ENCODE measurements around the gene GPR153. TPM values are rescaled to one million over a fixed set of nuclear protein-coding genes. Genes with fewer than 3 reads are reported as not detected.

The GPR153 gene
- total RNA-seq, 1 donor from 2014 or later, result 6.5 TPM

GRCh38 chr1:6206520-6206855, 54.4 kb downstream of the GPR153 start:
- peaks cover 9% of the 10 kb centered on the region for H3K27me3 Mint-ChIP-seq
- H3K4me1 Mint-ChIP-seq (ENCODE audit: low read depth), result peaks cover 2% of the 10 kb centered on the region
- no peaks in the 10 kb centered on the region for H3K9me3 Mint-ChIP-seq (ENCODE audit: low read depth)
- H3K27ac Mint-ChIP-seq, result no peak overlapping the region
- peaks cover 1% of the 10 kb centered on the region for H3K36me3 Mint-ChIP-seq (ENCODE audit: insufficient read depth)
- TF ChIP-seq CTCF (IDR thresholded peaks at IDR 0.05; ENCODE audit: unreplicated experiment), result no peak
- DNase-seq (ENCODE audit: low spot score, unreplicated experiment), result no peak
- peak overlapping the region; percentile 62 for H3K4me3 Mint-ChIP-seq (ENCODE audit: low read depth)

GRCh38 chr1:6205849-6206519, 54.9 kb downstream of the GPR153 start, which contains the start of gene RNF207:
Gene RNF207, plus strand, starts transcription at chr1:6206119. Its CDS starts 417 bp downstream, at chr1:6206536.
- DNase-seq (ENCODE audit: low spot score, unreplicated experiment), result peak; percentile 63
- no peak for TF ChIP-seq CTCF (IDR thresholded peaks at IDR 0.05; ENCODE audit: unreplicated experiment)
- peaks cover 1% of the 10 kb centered on the region for H3K36me3 Mint-ChIP-seq (ENCODE audit: insufficient read depth)
- peaks cover 2% of the 10 kb centered on the region for H3K4me1 Mint-ChIP-seq (ENCODE audit: low read depth)
- H3K27me3 Mint-ChIP-seq, result peaks cover 9% of the 10 kb centered on the region
- peak within 1 kb of the TSS; percentile 29 for H3K27ac Mint-ChIP-seq
- H3K4me3 Mint-ChIP-seq (ENCODE audit: low read depth), result peak within 1 kb of the TSS; percentile 64
- no peaks in the 10 kb centered on the region for H3K9me3 Mint-ChIP-seq (ENCODE audit: low read depth)

- H3K4me3 Mint-ChIP-seq (ENCODE audit: low read depth), result no peak overlapping the region
- H3K27ac Mint-ChIP-seq, result no peak overlapping the region
- peaks cover 4% of the 10 kb centered on the region for H3K36me3 Mint-ChIP-seq (ENCODE audit: insufficient read depth)
- H3K4me1 Mint-ChIP-seq (ENCODE audit: low read depth), result peaks cover 23% of the 10 kb centered on the region
- no peak for DNase-seq (ENCODE audit: low spot score, unreplicated experiment)
- H3K27me3 Mint-ChIP-seq, result peaks cover 6% of the 10 kb centered on the region
- no peaks in the 10 kb centered on the region for H3K9me3 Mint-ChIP-seq (ENCODE audit: low read depth)
- no peak for TF ChIP-seq CTCF (IDR thresholded peaks at IDR 0.05; ENCODE audit: unreplicated experiment)
These were observed 58.6 kb downstream of the GPR153 start for GRCh38 chr1:6202256-6202655.

- H3K4me1 Mint-ChIP-seq (ENCODE audit: low read depth), result peaks cover 25% of the 10 kb centered on the region
- H3K4me3 Mint-ChIP-seq (ENCODE audit: low read depth), result peak overlapping the region; percentile 82
- TF ChIP-seq CTCF (IDR thresholded peaks at IDR 0.05; ENCODE audit: unreplicated experiment), result no peak
- H3K27ac Mint-ChIP-seq, result peak overlapping the region; percentile 98
- peaks cover 12% of the 10 kb centered on the region for H3K36me3 Mint-ChIP-seq (ENCODE audit: insufficient read depth)
- DNase-seq (ENCODE audit: low spot score, unreplicated experiment), result no peak
- peaks cover 3% of the 10 kb centered on the region for H3K27me3 Mint-ChIP-seq
- no peaks in the 10 kb centered on the region for H3K9me3 Mint-ChIP-seq (ENCODE audit: low read depth)
These were observed 60.6 kb downstream of the GPR153 start for GRCh38 chr1:6200188-6200809.

- Mint-ChIP-seq H3K36me3 (ENCODE audit: insufficient read depth) (peaks cover 13% of the 10 kb centered on the region), H3K27me3 (peaks cover 3% of the 10 kb centered on the region), H3K9me3 (ENCODE audit: low read depth) (no peaks in the 10 kb centered on the region), H3K27ac (peak within 1 kb of the TSS; percentile 98), H3K4me1 (ENCODE audit: low read depth) (peaks cover 25% of the 10 kb centered on the region), H3K4me3 (ENCODE audit: low read depth) (peak within 1 kb of the TSS; percentile 82)
- TF ChIP-seq CTCF (IDR thresholded peaks at IDR 0.05; ENCODE audit: unreplicated experiment), result no peak
- peak; percentile 92 for DNase-seq (ENCODE audit: low spot score, unreplicated experiment)
These were observed 61.4 kb downstream of the GPR153 start, which contains the start of gene RPL22 for GRCh38 chr1:6199298-6200187. Gene RPL22, minus strand, starts transcription at chr1:6199595. Its CDS starts 22 bp downstream, at chr1:6199573.

All from progenitor cell of endocrine pancreas (in vitro differentiated cells).